H9 (cell line): Measurements from ENCODE around the gene LRRC8C. TPM values are rescaled to one million over a fixed set of nuclear protein-coding genes. Genes with fewer than 3 reads are reported as not detected.

Experiments
- DNase-seq: peaks from one replicate; pipeline ENCODE4 v3.0.0-alpha.2; 2017
- H2AFZ ChIP-seq: one replicate; pipeline ENCODE4 v1.6.1; 2013; ENCODE audit warnings: mild to moderate bottlenecking, low read length, control low read depth, moderate library complexity
- H2AK5ac ChIP-seq: 2 replicates; pipeline ENCODE4 v1.6.1; 2013; ENCODE audit warnings: low read length, control low read depth, mixed read lengths; ENCODE audit not compliant: insufficient read length
- H2BK120ac ChIP-seq: one replicate; pipeline ENCODE4 v1.6.1; 2013; ENCODE audit warnings: low read depth, mild to moderate bottlenecking, low read length, control low read depth, inconsistent platforms; ENCODE audit not compliant: poor library complexity, severe bottlenecking
- H2BK12ac ChIP-seq: 2 replicates; pipeline ENCODE4 v1.6.1; 2013; ENCODE audit warnings: low read length, control low read depth, mixed read lengths, low read depth; ENCODE audit not compliant: insufficient read length
- H2BK15ac ChIP-seq: 2 replicates; pipeline ENCODE4 v1.6.1; 2013; ENCODE audit warnings: low read depth, low read length, control low read depth
- H2BK20ac ChIP-seq: one replicate; pipeline ENCODE4 v1.6.1; 2013; ENCODE audit warnings: low read depth, mild to moderate bottlenecking, low read length, control low read depth, inconsistent platforms; ENCODE audit not compliant: poor library complexity, severe bottlenecking
- H2BK5ac ChIP-seq: 2 replicates; pipeline ENCODE4 v1.6.1; 2013; ENCODE audit warnings: low read length, control low read depth, mixed read lengths; ENCODE audit not compliant: insufficient read length
- H3K14ac ChIP-seq: 2 replicates; pipeline ENCODE4 v1.6.1; 2013; ENCODE audit warnings: low read length, control low read depth; ENCODE audit not compliant: insufficient read depth
- H3K18ac ChIP-seq: 2 replicates; pipeline ENCODE4 v1.6.1; 2013; ENCODE audit warnings: low read depth, mild to moderate bottlenecking, mixed read lengths, low read length, control low read depth; ENCODE audit not compliant: insufficient read length
- H3K23ac ChIP-seq: 2 replicates; pipeline ENCODE4 v1.6.1; 2013; ENCODE audit warnings: low read length, control low read depth, mixed read lengths, low read depth; ENCODE audit not compliant: insufficient read length
- H3K23me2 ChIP-seq: 2 replicates; pipeline ENCODE4 v1.6.1; 2013; ENCODE audit warnings: low read depth, mild to moderate bottlenecking, mixed read lengths, low read length, control low read depth; ENCODE audit not compliant: insufficient read length, poor library complexity, severe bottlenecking
- H3K27ac ChIP-seq: 2 replicates; pipeline ENCODE4 v1.5.1; 2013; ENCODE audit warnings: low read length, control low read depth, mixed read lengths, low read depth; ENCODE audit not compliant: insufficient read length
- H3K27me3 ChIP-seq: 2 replicates; pipeline ENCODE4 v1.6.1; 2013; ENCODE audit warnings: low read length, control low read depth, inconsistent platforms; ENCODE audit not compliant: insufficient read depth
- H3K4ac ChIP-seq: 2 replicates; pipeline ENCODE4 v1.6.1; 2013; ENCODE audit warnings: low read depth, mild to moderate bottlenecking, control low read depth, inconsistent platforms, low read length, moderate library complexity
- H3K4me1 ChIP-seq: 2 replicates; pipeline ENCODE4 v1.6.1; 2013; ENCODE audit warnings: low read length, control low read depth, inconsistent platforms; ENCODE audit not compliant: insufficient read depth
- H3K4me2 ChIP-seq: 2 replicates; pipeline ENCODE4 v1.6.1; 2013; ENCODE audit warnings: low read length, control low read depth, mixed read lengths; ENCODE audit not compliant: insufficient read length, insufficient read depth
- H3K56ac ChIP-seq: 2 replicates; pipeline ENCODE4 v1.6.1; 2013; ENCODE audit warnings: low read depth, mild to moderate bottlenecking, mixed read lengths, low read length, control low read depth; ENCODE audit not compliant: insufficient read length
- H3K79me1 ChIP-seq: 2 replicates; pipeline ENCODE4 v1.6.1; 2013; ENCODE audit warnings: low read depth, mild to moderate bottlenecking, moderate library complexity, low read length, control low read depth, inconsistent platforms; ENCODE audit not compliant: insufficient read depth, poor library complexity, severe bottlenecking
- H3K79me2 ChIP-seq: 2 replicates; pipeline ENCODE4 v1.6.1; 2013; ENCODE audit warnings: low read length, control low read depth, inconsistent platforms; ENCODE audit not compliant: insufficient read depth
- H3K9ac ChIP-seq: 2 replicates; pipeline ENCODE4 v1.6.1; 2013; ENCODE audit warnings: low read length, control low read depth, mixed read lengths; ENCODE audit not compliant: insufficient read length; ENCODE audit errors: extremely low read depth
- H3K9me3 ChIP-seq: one replicate; pipeline ENCODE4 v1.6.1; 2013; ENCODE audit warnings: low read depth, low read length, inconsistent platforms; ENCODE audit not compliant: control insufficient read depth
- H3T11ph ChIP-seq: one replicate; pipeline ENCODE4 v1.6.1; 2013; ENCODE audit warnings: mild to moderate bottlenecking, low read length, control low read depth, inconsistent platforms
- H4K20me1 ChIP-seq: one replicate; pipeline ENCODE4 v1.6.1; 2013; ENCODE audit not compliant: control insufficient read depth, insufficient read length, insufficient read depth
- H4K5ac ChIP-seq: 2 replicates; pipeline ENCODE4 v1.6.1; 2013; ENCODE audit warnings: low read depth, mild to moderate bottlenecking, mixed read lengths, low read length, control low read depth; ENCODE audit not compliant: insufficient read length
- H4K8ac ChIP-seq: replicated peaks from 2 replicates; pipeline ENCODE4 v1.6.1; 2013; ENCODE audit warnings: low read length, control low read depth, mixed read lengths, low read depth; ENCODE audit not compliant: insufficient read length
- H4K91ac ChIP-seq: 2 replicates; pipeline ENCODE4 v1.6.1; 2013; ENCODE audit warnings: low read depth, mild to moderate bottlenecking, moderate library complexity, mixed read lengths, low read length, control low read depth; ENCODE audit not compliant: insufficient read length
- H3K27ac Mint-ChIP-seq, 3 experiments: 2 replicates in 2 of 3; 3 replicates in 1 of 3; pipeline ENCODE4 v1.8.0; 2020 to 2021; ENCODE audit warnings: mixed read lengths in 3 of 3, mild to moderate bottlenecking in 1 of 3, moderate library complexity in 1 of 3
- H3K27me3 Mint-ChIP-seq: 2 replicates; pipeline ENCODE4 v1.8.0; 2021; ENCODE audit warnings: low read depth, mild to moderate bottlenecking, moderate library complexity, mixed read lengths
- H3K36me3 Mint-ChIP-seq, 3 experiments: 2 replicates in 2 of 3; 3 replicates in 1 of 3; pipeline ENCODE4 v1.8.0; 2020 to 2021; ENCODE audit warnings: low read depth in 3 of 3, mixed read lengths in 3 of 3; ENCODE audit not compliant: insufficient read depth in 1 of 3
- H3K4me1 Mint-ChIP-seq, 2 experiments: 2 replicates each; pipeline ENCODE4 v1.8.0; 2020; ENCODE audit warnings: mixed read lengths in 2 of 2
- H3K4me3 Mint-ChIP-seq, 2 experiments: 2 replicates in 1 of 2; 3 replicates in 1 of 2; pipeline ENCODE4 v1.8.0; 2020 to 2021; ENCODE audit warnings: mild to moderate bottlenecking in 2 of 2, mixed read lengths in 2 of 2, moderate library complexity in 1 of 2
- H3K9me3 Mint-ChIP-seq, 2 experiments: 2 replicates in 1 of 2; 3 replicates in 1 of 2; pipeline ENCODE4 v1.8.0; 2020; ENCODE audit warnings: mild to moderate bottlenecking in 2 of 2, mixed read lengths in 2 of 2, moderate library complexity in 1 of 2
- WGBS: extraction: QIAGEN DNeasy Blood & Tissue Kit; methylation state at CpG from one replicate; pipeline ENCODE4 v1.1.7; 2013; ENCODE audit warnings: missing lambda C conversion rate, low lambda C conversion rate, mixed read lengths; ENCODE audit not compliant: insufficient read length; ENCODE audit errors: extremely low coverage; 5-methylcytosine and 5-hydroxymethylcytosine counted together
- total RNA-seq: library from RNA; stranded (reverse); gene quantifications from 2 replicates; pipeline ENCODE4 v1.2.1, GENCODE V29; 2021
- TF ChIP-seq, protein P1 (sequence below): fragments of 200-600 bp; sonication (generic); conservative IDR thresholded peaks from 3 replicates; pipeline ENCODE4 v1.8.0; 2021; ENCODE audit warnings: antibody characterized with exemption, mild to moderate bottlenecking

The LRRC8C gene
- total RNA-seq, 1 experiment from 2014 or later = 1.9 TPM

DNA sequence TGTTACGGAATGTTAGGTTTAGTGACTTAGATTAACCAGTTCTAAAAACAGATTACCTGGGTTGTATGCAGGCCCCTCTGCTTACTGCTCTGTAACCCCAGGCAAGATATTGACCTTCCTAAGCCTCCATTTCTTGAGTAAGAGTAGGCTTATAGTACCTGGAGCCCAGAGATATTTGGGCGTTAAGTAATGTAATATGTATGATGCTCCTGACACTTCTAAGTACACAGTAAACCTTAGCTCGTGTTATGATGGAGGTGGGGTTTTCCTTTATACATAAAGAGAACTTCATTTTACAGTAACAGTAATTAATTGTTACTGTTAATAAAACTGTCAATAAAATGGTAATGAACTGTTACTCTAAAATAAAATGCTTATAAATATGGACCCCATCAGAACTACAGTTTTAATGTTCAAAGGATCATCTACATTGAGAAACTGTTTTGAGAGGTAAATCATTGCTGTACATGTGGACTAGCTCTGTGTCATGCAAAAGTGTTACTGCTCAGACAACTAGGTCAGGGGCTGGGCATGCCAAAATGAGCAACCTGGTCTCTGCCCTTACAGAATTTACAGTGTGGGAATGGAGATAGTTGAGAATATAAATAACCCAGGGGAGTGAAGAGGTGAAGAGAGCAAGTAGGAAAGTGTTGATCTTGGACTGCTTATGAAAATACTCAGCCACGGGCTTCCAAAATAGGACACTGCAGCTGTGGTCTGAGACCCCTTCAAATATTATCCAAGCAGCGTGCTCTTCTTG is 26.6 kb downstream of the LRRC8C start:
- Mint-ChIP-seq H3K4me3 (no peak overlapping the region), H3K9me3 (peaks cover 0 to 5% of the 10 kb centered on the region in 2 experiments; a peak in 2 of 5 replicates), H3K27me3 (no peaks in the 10 kb centered on the region), H3K4me1 (no peaks in the 10 kb centered on the region), H3K27ac (no peak overlapping the region), H3K36me3 (peaks cover 0 to 5% (median 0%) of the 10 kb centered on the region in 3 experiments; a peak in 1 of 7 replicates)
- H4K91ac ChIP-seq = no peak overlapping the region
- no peak overlapping the region for H3K14ac ChIP-seq
- no peak overlapping the region for H3K9ac ChIP-seq
- H2BK12ac ChIP-seq = no peak overlapping the region
- no CpG with 5 or more reads among the region's 5 CpGs for WGBS
- no peak overlapping the region for H4K5ac ChIP-seq
- H3K4me2 ChIP-seq = no peak overlapping the region
- no peak overlapping the region for H3K56ac ChIP-seq
- TF ChIP-seq, protein P1, sequence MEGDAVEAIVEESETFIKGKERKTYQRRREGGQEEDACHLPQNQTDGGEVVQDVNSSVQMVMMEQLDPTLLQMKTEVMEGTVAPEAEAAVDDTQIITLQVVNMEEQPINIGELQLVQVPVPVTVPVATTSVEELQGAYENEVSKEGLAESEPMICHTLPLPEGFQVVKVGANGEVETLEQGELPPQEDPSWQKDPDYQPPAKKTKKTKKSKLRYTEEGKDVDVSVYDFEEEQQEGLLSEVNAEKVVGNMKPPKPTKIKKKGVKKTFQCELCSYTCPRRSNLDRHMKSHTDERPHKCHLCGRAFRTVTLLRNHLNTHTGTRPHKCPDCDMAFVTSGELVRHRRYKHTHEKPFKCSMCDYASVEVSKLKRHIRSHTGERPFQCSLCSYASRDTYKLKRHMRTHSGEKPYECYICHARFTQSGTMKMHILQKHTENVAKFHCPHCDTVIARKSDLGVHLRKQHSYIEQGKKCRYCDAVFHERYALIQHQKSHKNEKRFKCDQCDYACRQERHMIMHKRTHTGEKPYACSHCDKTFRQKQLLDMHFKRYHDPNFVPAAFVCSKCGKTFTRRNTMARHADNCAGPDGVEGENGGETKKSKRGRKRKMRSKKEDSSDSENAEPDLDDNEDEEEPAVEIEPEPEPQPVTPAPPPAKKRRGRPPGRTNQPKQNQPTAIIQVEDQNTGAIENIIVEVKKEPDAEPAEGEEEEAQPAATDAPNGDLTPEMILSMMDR = no peak
- no peak overlapping the region for H2BK120ac ChIP-seq
- H3K79me1 ChIP-seq = no peaks in the 10 kb centered on the region
- H3K4me1 ChIP-seq = no peaks in the 10 kb centered on the region
- no peaks in the 10 kb centered on the region for H3K23me2 ChIP-seq
- no peak overlapping the region for H2BK5ac ChIP-seq
- no peaks in the 10 kb centered on the region for H3K79me2 ChIP-seq
- no peaks in the 10 kb centered on the region for H3K27me3 ChIP-seq
- H3K9me3 ChIP-seq = no peaks in the 10 kb centered on the region
- no peak overlapping the region for H2BK20ac ChIP-seq
- H3K4ac ChIP-seq = no peak overlapping the region
- no peak overlapping the region for H3K18ac ChIP-seq
- H4K20me1 ChIP-seq = no peaks in the 10 kb centered on the region
- no peak overlapping the region for H3K27ac ChIP-seq
- H2AFZ ChIP-seq = no peak overlapping the region
- no peak overlapping the region for H3T11ph ChIP-seq
- no peak overlapping the region for H3K23ac ChIP-seq
- H2AK5ac ChIP-seq = no peak overlapping the region
- no peak overlapping the region for H4K8ac ChIP-seq
- DNase-seq = no peak
- no peak overlapping the region for H2BK15ac ChIP-seq
